WTC11 (cell line): ENCODE data around the gene NPTX1. TPM values are rescaled to one million over a fixed set of nuclear protein-coding genes. Genes with fewer than 3 reads are reported as not detected.

Experiments used
- ATAC-seq: fragments of 200-7000 bp; cut with Tn5 transposase; 2 replicates; pipeline ENCODE4 v1.10.0; 2021; ENCODE audit warnings: mild to moderate bottlenecking, moderate library complexity
- CTCF ChIA-PET: fragments of 300-600 bp; sonication (Branson Sonifier 250); formaldehyde crosslinking; loops from one replicate; lab custom pipeline; 2021; ENCODE audit warnings: antibody characterized with exemption; lab: Charles Lee
- POLR2A ChIA-PET: fragments of 350-600 bp; sonication (Branson Sonifier 250); formaldehyde crosslinking; loops from one replicate; lab custom pipeline; 2021; ENCODE audit warnings: antibody characterized with exemption; lab: Charles Lee
- DNase-seq: peaks from one replicate; pipeline ENCODE4 v3.0.0; 2021; ENCODE audit warnings: low spot score
- H3K27ac Mint-ChIP-seq: 2 replicates; pipeline ENCODE4 v1.8.0; 2021; ENCODE audit warnings: mixed read lengths
- H3K27me3 Mint-ChIP-seq: 2 replicates; pipeline ENCODE4 v1.8.0; 2021; ENCODE audit warnings: low read depth, mild to moderate bottlenecking, moderate library complexity, mixed read lengths
- H3K36me3 Mint-ChIP-seq: 2 replicates; pipeline ENCODE4 v1.8.0; 2021; ENCODE audit warnings: mixed read lengths
- H3K4me1 Mint-ChIP-seq: 2 replicates; pipeline ENCODE4 v1.8.0; 2022; ENCODE audit warnings: mixed read lengths
- H3K4me3 Mint-ChIP-seq: 2 replicates; pipeline ENCODE4 v1.8.0; 2021; ENCODE audit warnings: mild to moderate bottlenecking, moderate library complexity, mixed read lengths
- H3K9me3 Mint-ChIP-seq: 2 replicates; pipeline ENCODE4 v1.8.0; 2021; ENCODE audit warnings: mixed read lengths
- ATF1 ChIP-seq: sonication (generic); formaldehyde crosslinking; IDR thresholded peaks from 2 replicates; pipeline ENCODE4 v1.8.1; 2023; ENCODE audit warnings: mild to moderate bottlenecking, moderate library complexity, missing genetic modification reagents
- ETV6 ChIP-seq: sonication (generic); formaldehyde crosslinking; IDR thresholded peaks from 2 replicates; pipeline ENCODE4 v1.8.1; 2022; ENCODE audit warnings: mild to moderate bottlenecking, missing genetic modification reagents
- GABPB1 ChIP-seq: sonication (generic); formaldehyde crosslinking; IDR thresholded peaks from 2 replicates; pipeline ENCODE4 v1.8.1; 2023; ENCODE audit warnings: mild to moderate bottlenecking, missing genetic modification reagents
- GRHL2 ChIP-seq: fragments of 250-450 bp; sonication (Bioruptor Pico); IDR thresholded peaks from 2 replicates; pipeline ENCODE4 v1.8.0; 2022; ENCODE audit warnings: mild to moderate bottlenecking, moderate library complexity; ENCODE audit not compliant: insufficient replicate concordance, severe bottlenecking
- PRRX2 ChIP-seq: fragments of 250-450 bp; sonication (Bioruptor Pico); IDR thresholded peaks from 2 replicates; pipeline ENCODE4 v1.8.0; 2021; ENCODE audit warnings: mild to moderate bottlenecking
- SMAD3 ChIP-seq: sonication (generic); formaldehyde crosslinking; IDR thresholded peaks from 2 replicates; pipeline ENCODE4 v1.8.0; 2022; ENCODE audit warnings: missing genetic modification reagents, mild to moderate bottlenecking, borderline replicate concordance
- TEAD4 ChIP-seq: sonication (generic); formaldehyde crosslinking; IDR thresholded peaks from 2 replicates; pipeline ENCODE4 v1.8.0; 2022; ENCODE audit warnings: mild to moderate bottlenecking, missing genetic modification reagents
- ZNF219 ChIP-seq: sonication (generic); formaldehyde crosslinking; IDR thresholded peaks from 2 replicates; pipeline ENCODE4 v1.8.0; 2023; ENCODE audit warnings: missing genetic modification reagents, mild to moderate bottlenecking, borderline replicate concordance
- ZNF232 ChIP-seq: sonication (generic); formaldehyde crosslinking; IDR thresholded peaks from 2 replicates; pipeline ENCODE4 v1.8.0; 2022; ENCODE audit warnings: mild to moderate bottlenecking, missing genetic modification reagents
- ZNF423 ChIP-seq: fragments of 250-450 bp; sonication (Bioruptor Pico); IDR thresholded peaks from 2 replicates; pipeline ENCODE4 v2.1.2; 2022; ENCODE audit warnings: mild to moderate bottlenecking, moderate library complexity
- ZSCAN18 ChIP-seq: fragments of 250-450 bp; sonication (Bioruptor Pico); IDR thresholded peaks from 2 replicates; pipeline ENCODE4 v2.1.2; 2022; ENCODE audit warnings: mild to moderate bottlenecking, moderate library complexity
- total RNA-seq: library from RNA; stranded (reverse); gene quantifications from 3 replicates; pipeline ENCODE4 v1.2.3, GENCODE V29; 2021
- TF ChIP-seq, protein P1 (sequence below): sonication (generic); formaldehyde crosslinking; IDR thresholded peaks from 2 replicates; pipeline ENCODE4 v1.8.0; 2022; ENCODE audit warnings: missing genetic modification reagents
- TF ChIP-seq, protein P2 (sequence below): fragments of 250-450 bp; sonication (Bioruptor Pico); conservative IDR thresholded peaks from 2 replicates; pipeline ENCODE4 v1.9.0; 2021; ENCODE audit warnings: mild to moderate bottlenecking
- TF ChIP-seq, protein P3 (sequence below): sonication (generic); formaldehyde crosslinking; IDR thresholded peaks from 2 replicates; pipeline ENCODE4 v1.8.1; 2022; ENCODE audit warnings: low read depth, mild to moderate bottlenecking, moderate library complexity, missing genetic modification reagents, borderline replicate concordance
- TF ChIP-seq, protein P4 (sequence below): sonication (generic); formaldehyde crosslinking; conservative IDR thresholded peaks from 2 replicates; pipeline ENCODE4 v1.8.1; 2022; ENCODE audit warnings: mild to moderate bottlenecking, missing genetic modification reagents
- TF ChIP-seq, protein P5 (sequence below): sonication (generic); formaldehyde crosslinking; IDR thresholded peaks from 2 replicates; pipeline ENCODE4 v1.8.0; 2022; ENCODE audit warnings: mild to moderate bottlenecking, missing genetic modification reagents

The NPTX1 gene
- total RNA-seq, 1 experiment from 2014 or later: 15.1 TPM

DNA sequence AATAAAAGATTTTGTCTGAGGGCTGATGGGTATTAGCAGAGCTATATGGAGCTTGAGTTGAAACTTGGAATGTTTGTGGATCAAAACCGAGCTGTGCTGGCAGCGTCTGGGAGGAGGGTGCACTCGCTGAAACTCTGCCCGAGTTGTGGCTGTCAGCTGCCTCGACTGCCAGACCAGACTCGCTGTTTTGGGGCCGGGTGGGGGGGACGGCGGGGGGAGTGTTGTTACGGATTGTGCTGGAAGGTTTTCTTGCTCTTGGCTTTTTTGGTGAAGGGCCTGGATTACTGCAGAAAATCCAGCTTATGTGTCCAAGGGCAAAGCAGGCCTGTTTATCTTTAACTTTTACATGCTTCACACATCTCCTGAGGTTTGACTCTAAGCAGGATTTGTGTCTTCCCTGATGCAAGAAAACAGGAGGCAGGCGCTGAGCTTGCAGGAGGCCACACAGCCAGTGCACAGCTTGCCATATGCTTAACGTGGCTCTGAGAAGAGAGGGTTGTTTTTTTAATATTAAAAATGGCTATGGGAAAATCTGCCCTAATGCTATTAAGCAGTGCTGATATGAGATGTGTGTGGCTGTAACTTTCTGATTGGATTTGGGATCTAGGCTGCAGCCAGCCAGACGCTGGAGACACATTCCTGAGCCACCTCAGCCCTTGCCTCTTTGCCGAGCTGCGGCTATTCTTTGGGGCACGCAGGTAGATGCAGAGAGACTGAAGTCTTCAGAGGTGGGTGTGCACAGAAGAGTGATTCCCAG, 47.7 kb upstream of the NPTX1 start (continued):
- TF ChIP-seq, protein P1, sequence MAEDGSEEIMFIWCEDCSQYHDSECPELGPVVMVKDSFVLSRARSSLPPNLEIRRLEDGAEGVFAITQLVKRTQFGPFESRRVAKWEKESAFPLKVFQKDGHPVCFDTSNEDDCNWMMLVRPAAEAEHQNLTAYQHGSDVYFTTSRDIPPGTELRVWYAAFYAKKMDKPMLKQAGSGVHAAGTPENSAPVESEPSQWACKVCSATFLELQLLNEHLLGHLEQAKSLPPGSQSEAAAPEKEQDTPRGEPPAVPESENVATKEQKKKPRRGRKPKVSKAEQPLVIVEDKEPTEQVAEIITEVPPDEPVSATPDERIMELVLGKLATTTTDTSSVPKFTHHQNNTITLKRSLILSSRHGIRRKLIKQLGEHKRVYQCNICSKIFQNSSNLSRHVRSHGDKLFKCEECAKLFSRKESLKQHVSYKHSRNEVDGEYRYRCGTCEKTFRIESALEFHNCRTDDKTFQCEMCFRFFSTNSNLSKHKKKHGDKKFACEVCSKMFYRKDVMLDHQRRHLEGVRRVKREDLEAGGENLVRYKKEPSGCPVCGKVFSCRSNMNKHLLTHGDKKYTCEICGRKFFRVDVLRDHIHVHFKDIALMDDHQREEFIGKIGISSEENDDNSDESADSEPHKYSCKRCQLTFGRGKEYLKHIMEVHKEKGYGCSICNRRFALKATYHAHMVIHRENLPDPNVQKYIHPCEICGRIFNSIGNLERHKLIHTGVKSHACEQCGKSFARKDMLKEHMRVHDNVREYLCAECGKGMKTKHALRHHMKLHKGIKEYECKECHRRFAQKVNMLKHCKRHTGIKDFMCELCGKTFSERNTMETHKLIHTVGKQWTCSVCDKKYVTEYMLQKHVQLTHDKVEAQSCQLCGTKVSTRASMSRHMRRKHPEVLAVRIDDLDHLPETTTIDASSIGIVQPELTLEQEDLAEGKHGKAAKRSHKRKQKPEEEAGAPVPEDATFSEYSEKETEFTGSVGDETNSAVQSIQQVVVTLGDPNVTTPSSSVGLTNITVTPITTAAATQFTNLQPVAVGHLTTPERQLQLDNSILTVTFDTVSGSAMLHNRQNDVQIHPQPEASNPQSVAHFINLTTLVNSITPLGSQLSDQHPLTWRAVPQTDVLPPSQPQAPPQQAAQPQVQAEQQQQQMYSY (CRISPR knock-in tag): no peak
- TF ChIP-seq ZNF219 (CRISPR knock-in tag) (no peak), GRHL2 (CRISPR knock-in tag) (no peak), TEAD4 (no peak)
- TF ChIP-seq, all 79 proteins: peak for 0

- H3K4me3 Mint-ChIP-seq: no peak overlapping the region
- H3K27me3 Mint-ChIP-seq: no peaks in the 10 kb centered on the region; the same call in 1 of the 2 replicates
- TF ChIP-seq, protein P2, sequence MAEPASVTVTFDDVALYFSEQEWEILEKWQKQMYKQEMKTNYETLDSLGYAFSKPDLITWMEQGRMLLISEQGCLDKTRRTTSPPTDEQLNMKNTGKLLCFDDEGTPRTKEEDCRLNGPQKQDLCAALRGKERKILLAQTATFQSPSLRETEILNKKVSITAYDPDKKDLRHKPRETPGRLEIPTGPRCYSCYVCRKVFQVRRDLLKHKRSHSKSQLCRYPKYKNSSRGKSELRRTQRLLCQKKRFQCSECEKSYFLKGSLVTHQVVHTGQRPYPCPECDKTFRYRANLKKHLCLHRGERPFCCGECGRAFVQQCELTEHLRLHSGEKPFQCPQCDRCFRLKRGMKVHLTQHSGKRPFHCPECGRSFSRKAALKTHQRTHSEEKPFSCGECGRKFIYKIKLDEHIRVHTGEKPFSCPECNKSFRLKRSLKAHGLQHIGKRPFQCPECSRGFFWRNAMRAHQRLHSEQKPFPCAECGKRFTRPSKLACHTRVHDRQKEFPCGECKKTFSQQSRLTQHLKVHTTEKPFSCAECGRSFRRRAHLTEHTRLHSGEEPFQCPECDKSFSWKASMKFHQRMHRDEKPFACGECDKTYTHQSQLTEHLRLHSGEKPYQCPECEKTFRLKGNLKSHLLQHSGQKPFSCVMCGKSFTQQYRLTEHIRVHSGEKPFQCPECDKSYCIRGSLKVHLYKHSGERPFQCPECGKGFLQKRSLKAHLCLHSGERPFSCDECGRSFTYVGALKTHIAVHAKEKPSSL (CRISPR knock-in tag): no peak
- TF ChIP-seq SMAD3 (CRISPR knock-in tag): no peak
- TF ChIP-seq ATF1 (CRISPR knock-in tag): no peak
- TF ChIP-seq GABPB1 (CRISPR knock-in tag): no peak
- TF ChIP-seq, protein P3, sequence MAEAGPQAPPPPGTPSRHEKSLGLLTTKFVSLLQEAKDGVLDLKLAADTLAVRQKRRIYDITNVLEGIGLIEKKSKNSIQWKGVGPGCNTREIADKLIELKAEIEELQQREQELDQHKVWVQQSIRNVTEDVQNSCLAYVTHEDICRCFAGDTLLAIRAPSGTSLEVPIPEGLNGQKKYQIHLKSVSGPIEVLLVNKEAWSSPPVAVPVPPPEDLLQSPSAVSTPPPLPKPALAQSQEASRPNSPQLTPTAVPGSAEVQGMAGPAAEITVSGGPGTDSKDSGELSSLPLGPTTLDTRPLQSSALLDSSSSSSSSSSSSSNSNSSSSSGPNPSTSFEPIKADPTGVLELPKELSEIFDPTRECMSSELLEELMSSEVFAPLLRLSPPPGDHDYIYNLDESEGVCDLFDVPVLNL (CRISPR knock-in tag): no peak
- TF ChIP-seq, protein P4, sequence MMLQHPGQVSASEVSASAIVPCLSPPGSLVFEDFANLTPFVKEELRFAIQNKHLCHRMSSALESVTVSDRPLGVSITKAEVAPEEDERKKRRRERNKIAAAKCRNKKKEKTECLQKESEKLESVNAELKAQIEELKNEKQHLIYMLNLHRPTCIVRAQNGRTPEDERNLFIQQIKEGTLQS: no peak
- ATAC-seq (no peak), DNase-seq (no peak)
- ChIA-PET CTCF (interaction anchor here (1.2 kb wide), 1 partner anchor 18 kb away, joined by 3 read pairs; no protein-coding TSS in a partner anchor), POLR2A (interaction anchor here (0.6 kb wide), 1 partner anchor 364 kb away, joined by 3 read pairs; no protein-coding TSS in a partner anchor)
- H3K36me3 Mint-ChIP-seq: no peaks in the 10 kb centered on the region
- H3K4me1 Mint-ChIP-seq: peaks cover 21% of the 10 kb centered on the region
- H3K27ac Mint-ChIP-seq: no peak overlapping the region
- no peaks in the 10 kb centered on the region for H3K9me3 Mint-ChIP-seq
Measured at GRCh38 chr17:80523054-80523744, 46.8 kb upstream of the NPTX1 start.

GRCh38 chr17:80520810-80521455, 44.5 kb upstream of the NPTX1 start:
- ChIA-PET POLR2A (no interaction called here), CTCF (interaction anchor here (1.2 to 1.6 kb wide), 3 partner anchors 9 to 129 kb away, joined by 3 to 5 read pairs (median 4); no protein-coding TSS in a partner anchor)
- DNase-seq (no peak), ATAC-seq (no peak)
- no peaks in the 10 kb centered on the region; the same call in 1 of the 2 replicates for H3K27me3 Mint-ChIP-seq
- H3K4me1 Mint-ChIP-seq: peaks cover 8% of the 10 kb centered on the region
- H3K27ac Mint-ChIP-seq: peak overlapping the region; percentile 60
- no peak overlapping the region for H3K4me3 Mint-ChIP-seq
- no peaks in the 10 kb centered on the region for H3K36me3 Mint-ChIP-seq
- H3K9me3 Mint-ChIP-seq: no peaks in the 10 kb centered on the region
- no peak for TF ChIP-seq ETV6 (CRISPR knock-in tag)
- no peak for TF ChIP-seq ZSCAN18 (CRISPR knock-in tag)
- no peak for TF ChIP-seq PRRX2 (CRISPR knock-in tag)
- TF ChIP-seq ZNF423 (CRISPR knock-in tag): no peak
- TF ChIP-seq, protein P5, sequence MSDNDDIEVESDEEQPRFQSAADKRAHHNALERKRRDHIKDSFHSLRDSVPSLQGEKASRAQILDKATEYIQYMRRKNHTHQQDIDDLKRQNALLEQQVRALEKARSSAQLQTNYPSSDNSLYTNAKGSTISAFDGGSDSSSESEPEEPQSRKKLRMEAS (CRISPR knock-in tag): no peak
- TF ChIP-seq, protein P1 (CRISPR knock-in tag): no peak
- TF ChIP-seq ZNF232 (CRISPR knock-in tag): no peak
